HG03571 (cell line): ENCODE data around the gene CLEC12A.
"Not testable (repeated sequence)": the region's sequence is repeated elsewhere in the genome, so short reads cannot be mapped to it uniquely, and the experiment has no call there.

Source experiments
- ATAC-seq: cut with Tn5 transposase; IDR thresholded peaks from one replicate; pipeline ENCODE4 v1.9.1; 2021; ENCODE audit not compliant: unreplicated experiment

CLEC12A gene

GRCh38 chr12:9971181-9971580 is at the start of gene CLEC12A:
Gene CLEC12A (plus strand): TSS chr12:9971409. CDS start chr12:9971597, 188 bp downstream.
- ATAC-seq, result no peak

GRCh38 chr12:9922429-9922828 is 48.8 kb upstream of the CLEC12A start:
- no peak for ATAC-seq

GRCh38 chr12:9925705-9926393 is 45.4 kb upstream of the CLEC12A start:
- ATAC-seq, result no peak

GRCh38 chr12:9926876-9927275 is 44.3 kb upstream of the CLEC12A start:
- no peak for ATAC-seq

GRCh38 chr12:9928607-9929006 is 42.6 kb upstream of the CLEC12A start:
- no peak for ATAC-seq

- no peak for ATAC-seq
Observed at GRCh38 chr12:9931245-9931644, 40.0 kb upstream of the CLEC12A start.

- no peak for ATAC-seq
Observed at GRCh38 chr12:9932270-9932669, 38.9 kb upstream of the CLEC12A start, which contains the start of gene CLEC2A. Gene CLEC2A (minus strand): TSS chr12:9932370. CDS start chr12:9932329, 41 bp downstream.

GRCh38 chr12:9933958-9934357 is 37.3 kb upstream of the CLEC12A start:
- no peak for ATAC-seq

- no peak for ATAC-seq
Observed at GRCh38 chr12:9935026-9935425, 36.2 kb upstream of the CLEC12A start.

GRCh38 chr12:9936591-9936990 is 34.6 kb upstream of the CLEC12A start:
- no peak for ATAC-seq

GRCh38 chr12:9940375-9940774 is 30.8 kb upstream of the CLEC12A start:
- ATAC-seq, result no peak

- no peak for ATAC-seq
Observed at GRCh38 chr12:9941838-9942237, 29.4 kb upstream of the CLEC12A start.

GRCh38 chr12:9943240-9943639 is 28.0 kb upstream of the CLEC12A start:
- ATAC-seq, result peak; percentile 56

GRCh38 chr12:9944391-9944790 is 26.8 kb upstream of the CLEC12A start:
- ATAC-seq, result no peak

GRCh38 chr12:9947674-9948073 is 23.5 kb upstream of the CLEC12A start:
- ATAC-seq, result no peak

GRCh38 chr12:9948606-9949296 is 22.5 kb upstream of the CLEC12A start:
- ATAC-seq, result peak; percentile 91

GRCh38 chr12:9951026-9951675 is 20.1 kb upstream of the CLEC12A start:
- peak; percentile 43 for ATAC-seq

GRCh38 chr12:9952954-9953729 is 18.1 kb upstream of the CLEC12A start:
- ATAC-seq, result not testable (repeated sequence)

GRCh38 chr12:9957834-9958233 is 13.4 kb upstream of the CLEC12A start:
- ATAC-seq, result no peak

GRCh38 chr12:9960590-9960989 is 10.6 kb upstream of the CLEC12A start:
- no peak for ATAC-seq

- ATAC-seq, result peak; percentile 76
Observed at GRCh38 chr12:9961106-9961505, 10.1 kb upstream of the CLEC12A start.
